ENCODE results near the gene C6orf58. TPM values are rescaled to one million over a fixed set of nuclear protein-coding genes. Genes with fewer than 3 reads are reported as not detected.

C6orf58 gene
- total RNA-seq, 1 experiment from 2014 or later: not detected

GRCh38 chr6:127608554-127609270, 31.7 kb downstream of the C6orf58 start:
- Histone ChIP-seq H4K91ac (ENCODE audit: insufficient read length, low read depth, low read length) (no peak overlapping the region), H3K27ac (ENCODE audit: insufficient read length, low read depth, low read length) (no peak overlapping the region), H3K18ac (ENCODE audit: insufficient read length, low read depth, low read length) (no peak overlapping the region), H3K9me3 (ENCODE audit: control insufficient read depth, low read depth, low read length) (no peaks in the 10 kb centered on the region), H3K9ac (ENCODE audit: extremely low read depth, insufficient read length, low read length) (no peak overlapping the region), H2BK15ac (ENCODE audit: low read depth, low read length) (no peak overlapping the region), H3T11ph (ENCODE audit: low read length) (no peak overlapping the region), H4K20me1 (ENCODE audit: control insufficient read depth, insufficient read depth, insufficient read length) (no peaks in the 10 kb centered on the region), H2BK5ac (ENCODE audit: insufficient read length, low read length) (no peak overlapping the region), H2BK12ac (ENCODE audit: insufficient read length, low read depth, low read length) (no peak overlapping the region), H2AFZ (ENCODE audit: low read length) (no peak overlapping the region), H3K27me3 (ENCODE audit: insufficient read depth, low read length) (no peaks in the 10 kb centered on the region), H3K79me2 (ENCODE audit: insufficient read depth, low read length) (no peaks in the 10 kb centered on the region), H3K23me2 (ENCODE audit: insufficient read length, low read depth, low read length, poor library complexity, severe bottlenecking) (no peaks in the 10 kb centered on the region), H2BK20ac (ENCODE audit: low read depth, low read length, poor library complexity, severe bottlenecking) (no peak overlapping the region), H2BK120ac (ENCODE audit: low read depth, low read length, poor library complexity, severe bottlenecking) (no peak overlapping the region), H3K56ac (ENCODE audit: insufficient read length, low read depth, low read length) (no peak overlapping the region), H3K4me2 (ENCODE audit: insufficient read depth, insufficient read length, low read length) (no peak overlapping the region), H3K4me1 (ENCODE audit: insufficient read depth, low read length) (no peaks in the 10 kb centered on the region), H3K14ac (ENCODE audit: insufficient read depth, low read length) (no peak overlapping the region), H3K79me1 (ENCODE audit: insufficient read depth, low read depth, low read length, poor library complexity, severe bottlenecking) (no peaks in the 10 kb centered on the region), H2AK5ac (ENCODE audit: insufficient read length, low read length) (no peak overlapping the region), H4K8ac (replicated peaks; ENCODE audit: insufficient read length, low read depth, low read length) (no peak overlapping the region), H3K4ac (ENCODE audit: low read depth, low read length) (no peak overlapping the region), H4K5ac (ENCODE audit: insufficient read length, low read depth, low read length) (no peak overlapping the region), H3K23ac (ENCODE audit: insufficient read length, low read depth, low read length) (no peak overlapping the region)
- peaks cover 0 to 3% of the 10 kb centered on the region in 2 experiments; a peak in 2 of 4 replicates for H3K4me1 Mint-ChIP-seq
- no peak for DNase-seq
- H3K9me3 Mint-ChIP-seq: no peaks in the 10 kb centered on the region
- no peak overlapping the region for H3K27ac Mint-ChIP-seq
- no peak for TF ChIP-seq CTCF (conservative IDR thresholded peaks at IDR 0.05)
- H3K36me3 Mint-ChIP-seq (ENCODE audit: insufficient read depth in 1 of 3, low read depth in 3 of 3): no peaks in the 10 kb centered on the region
- no peaks in the 10 kb centered on the region for H3K27me3 Mint-ChIP-seq (ENCODE audit: low read depth)
- no CpG with 5 or more reads among the region's 3 CpGs for WGBS (ENCODE audit: extremely low coverage, insufficient read length, low lambda C conversion rate)
- no peak overlapping the region for H3K4me3 Mint-ChIP-seq

All from H9 (cell line).